GM23248 (cell line): Measurements from ENCODE around the gene PINK1. TPM values are rescaled to one million over a fixed set of nuclear protein-coding genes. Genes with fewer than 3 reads are reported as not detected.

Experiments used
- DNase-seq: peaks from one replicate; pipeline ENCODE4 v3.0.0-alpha.2; 2015
- H2AFZ ChIP-seq: fragments of 200-600 bp; sonication (generic); 2 replicates; pipeline ENCODE4 v1.6.1; 2016; ENCODE audit warnings: antibody characterized with exemption
- H3F3A ChIP-seq: fragments of 200-600 bp; sonication (generic); 2 replicates; pipeline ENCODE4 v1.6.1; 2016; ENCODE audit warnings: mild to moderate bottlenecking, antibody characterized with exemption, mixed run types; ENCODE audit not compliant: insufficient read depth
- H3K27ac ChIP-seq: fragments of 200-600 bp; sonication (generic); 2 replicates; pipeline ENCODE4 v1.5.1; 2016; ENCODE audit warnings: mild to moderate bottlenecking
- H3K27me3 ChIP-seq: fragments of 200-600 bp; sonication (generic); replicated peaks from 2 replicates; pipeline ENCODE4 v1.6.1; 2016; ENCODE audit warnings: mild to moderate bottlenecking; ENCODE audit not compliant: insufficient read depth
- H3K36me3 ChIP-seq: fragments of 200-600 bp; sonication (generic); 2 replicates; pipeline ENCODE4 v1.6.1; 2016; ENCODE audit warnings: low read depth, mild to moderate bottlenecking
- H3K4me1 ChIP-seq: fragments of 200-600 bp; sonication (generic); 2 replicates; pipeline ENCODE4 v1.6.1; 2016; ENCODE audit warnings: mild to moderate bottlenecking; ENCODE audit not compliant: insufficient read depth
- H3K4me2 ChIP-seq: fragments of 200-600 bp; sonication (generic); one replicate; pipeline ENCODE4 v1.6.1; 2016; ENCODE audit warnings: mild to moderate bottlenecking; ENCODE audit not compliant: unreplicated experiment
- H3K4me3 ChIP-seq: fragments of 200-600 bp; sonication (generic); 2 replicates; pipeline ENCODE4 v1.5.1; 2016; ENCODE audit warnings: mild to moderate bottlenecking
- H3K79me2 ChIP-seq: fragments of 200-600 bp; sonication (generic); 2 replicates; pipeline ENCODE4 v1.6.1; 2016; ENCODE audit warnings: mild to moderate bottlenecking; ENCODE audit not compliant: insufficient read depth
- H3K9ac ChIP-seq: fragments of 200-600 bp; sonication (generic); 2 replicates; pipeline ENCODE4 v1.6.1; 2016; ENCODE audit warnings: mild to moderate bottlenecking
- H3K9me2 ChIP-seq: fragments of 200-600 bp; sonication (generic); 2 replicates; pipeline ENCODE4 v1.6.1; 2016; ENCODE audit warnings: mixed run types, mild to moderate bottlenecking, moderate library complexity; ENCODE audit not compliant: insufficient read depth
- H3K9me3 ChIP-seq: fragments of 200-600 bp; sonication (generic); one replicate; pipeline ENCODE4 v1.6.1; 2017; ENCODE audit warnings: low read depth
- H4K20me1 ChIP-seq: fragments of 200-600 bp; sonication (generic); 2 replicates; pipeline ENCODE4 v1.6.0; 2016; ENCODE audit not compliant: insufficient read depth
- EZH2 ChIP-seq: fragments of 200-600 bp; sonication (generic); IDR thresholded peaks from 2 replicates; pipeline ENCODE4 v1.6.1; 2018; ENCODE audit warnings: antibody characterized with exemption, mild to moderate bottlenecking; ENCODE audit not compliant: insufficient read depth, poor library complexity, severe bottlenecking
- EZH2phosphoT487 ChIP-seq: fragments of 200-600 bp; sonication (generic); IDR thresholded peaks from 2 replicates; pipeline ENCODE4 v1.6.1; 2018; ENCODE audit warnings: antibody characterized with exemption, moderate library complexity, mild to moderate bottlenecking, low read depth; ENCODE audit not compliant: insufficient read depth
- WGBS, 2 experiments: methylation state at CpG; one replicate each; pipeline ENCODE4 v1.1.6; 2015 to 2017; ENCODE audit warnings: low lambda C conversion rate in 2 of 2, low coverage in 1 of 2; ENCODE audit errors: missing lambda C conversion rate in 2 of 2; 5-methylcytosine and 5-hydroxymethylcytosine counted together
- in situ Hi-C: fragments of 300-500 bp; cut with MboI; formaldehyde crosslinking; loops from 2 replicates; pipeline ENCODE4 v1.15.0; 2020
- polyA plus RNA-seq: library from polyadenylated mRNA; unstranded; fragments of >200 nt; fragmentation: Nextera tagmentation; extraction: Ambion mirVana; gene quantifications from 2 replicates; pipeline ENCODE4 v1.2.1, GENCODE V29; 2016
- total RNA-seq: library from RNA; depleted of rRNA; stranded (reverse); fragments of >200 nt; shearing (Covaris generic); gene quantifications from 2 replicates; pipeline ENCODE4 v1.2.3, GENCODE V29; 2014

PINK1 gene
- total and polyA plus RNA-seq, 2 experiments from 2014 or later, result 102 to 151 TPM

- 63 to 65% methylated on average over 23 to 25 of the region's 26 CpGs for WGBS, 2 experiments
- in situ Hi-C loops, result no loop called here
- Histone ChIP-seq H4K20me1 (no peaks in the 10 kb centered on the region), H3K27ac (no peak overlapping the region), H3F3A (no peaks in the 10 kb centered on the region), H3K4me2 (no peak overlapping the region), H3K4me3 (no peak overlapping the region), H3K9me3 (no peaks in the 10 kb centered on the region), H3K4me1 (no peaks in the 10 kb centered on the region), H2AFZ (no peak overlapping the region), H3K36me3 (no peaks in the 10 kb centered on the region), H3K9ac (no peak overlapping the region), H3K9me2 (no peaks in the 10 kb centered on the region), H3K79me2 (no peaks in the 10 kb centered on the region), H3K27me3 (no peaks in the 10 kb centered on the region)
- no peak for TF ChIP-seq EZH2
- TF ChIP-seq EZH2phosphoT487, result no peak
- DNase-seq, result no peak
These were observed 53.8 kb downstream of the PINK1 start for GRCh38 chr1:20686883-20687725.

GRCh38 chr1:20689645-20690056 is 56.4 kb downstream of the PINK1 start:
- Histone ChIP-seq H3K79me2 (no peaks in the 10 kb centered on the region), H4K20me1 (no peaks in the 10 kb centered on the region), H3K27ac (no peak overlapping the region), H3K4me1 (no peaks in the 10 kb centered on the region), H3F3A (no peaks in the 10 kb centered on the region), H3K27me3 (no peaks in the 10 kb centered on the region), H3K36me3 (no peaks in the 10 kb centered on the region), H2AFZ (no peak overlapping the region), H3K4me3 (no peak overlapping the region), H3K9me3 (no peaks in the 10 kb centered on the region), H3K4me2 (no peak overlapping the region), H3K9ac (no peak overlapping the region), H3K9me2 (no peaks in the 10 kb centered on the region)
- no peak for DNase-seq
- in situ Hi-C loops, result loop anchor here (10.0 kb wide), 1 partner anchor 495 kb away; no protein-coding TSS in a partner anchor
- no peak for TF ChIP-seq EZH2
- no peak for TF ChIP-seq EZH2phosphoT487
- WGBS, 2 experiments, result 84 to 86% methylated on average over 3 of the region's 3 CpGs

- in situ Hi-C loops, result loop anchor here (10.0 kb wide), 1 partner anchor 493 kb away; no protein-coding TSS in a partner anchor
- H3F3A ChIP-seq, result no peaks in the 10 kb centered on the region
- no peaks in the 10 kb centered on the region for H3K9me2 ChIP-seq
- 64 to 73% methylated on average over 1 of the region's 1 CpG for WGBS, 2 experiments
- DNase-seq, result no peak
- H3K27ac ChIP-seq, result no peak overlapping the region
- H3K36me3 ChIP-seq, result no peaks in the 10 kb centered on the region
- H3K9me3 ChIP-seq, result no peaks in the 10 kb centered on the region
- no peak overlapping the region for H3K4me2 ChIP-seq
- H3K79me2 ChIP-seq, result no peaks in the 10 kb centered on the region
- no peak overlapping the region for H3K9ac ChIP-seq
- H3K4me1 ChIP-seq, result no peaks in the 10 kb centered on the region
- H3K4me3 ChIP-seq, result no peak overlapping the region
- H3K27me3 ChIP-seq, result no peaks in the 10 kb centered on the region
- no peak overlapping the region for H2AFZ ChIP-seq
- TF ChIP-seq EZH2phosphoT487 (no peak), EZH2 (no peak)
- H4K20me1 ChIP-seq, result no peaks in the 10 kb centered on the region
These were observed 58.6 kb downstream of the PINK1 start for GRCh38 chr1:20691872-20692271.

- 43 to 64% methylated on average over 2 of the region's 2 CpGs for WGBS, 2 experiments
- H2AFZ ChIP-seq, result no peak overlapping the region
- H3K27ac ChIP-seq, result no peak overlapping the region
- no peaks in the 10 kb centered on the region for H3K27me3 ChIP-seq
- TF ChIP-seq EZH2phosphoT487 (no peak), EZH2 (no peak)
- H3K9me2 ChIP-seq, result no peaks in the 10 kb centered on the region
- H3F3A ChIP-seq, result no peaks in the 10 kb centered on the region
- no peak for DNase-seq
- no peak overlapping the region for H3K9ac ChIP-seq
- no peaks in the 10 kb centered on the region for H3K9me3 ChIP-seq
- H3K36me3 ChIP-seq, result no peaks in the 10 kb centered on the region
- in situ Hi-C loops, result loop anchor here (10.0 kb wide), 1 partner anchor 491 kb away; no protein-coding TSS in a partner anchor
- H3K4me1 ChIP-seq, result peaks cover 16% of the 10 kb centered on the region
- no peaks in the 10 kb centered on the region for H4K20me1 ChIP-seq
- no peak overlapping the region for H3K4me3 ChIP-seq
- H3K4me2 ChIP-seq, result no peak overlapping the region
- no peaks in the 10 kb centered on the region for H3K79me2 ChIP-seq
These were observed 60.4 kb downstream of the PINK1 start for GRCh38 chr1:20693623-20694022.
